Fibroblast of lung (primary cell): ENCODE data around the gene IL10RB. TPM values are rescaled to one million over a fixed set of nuclear protein-coding genes. Genes with fewer than 3 reads are reported as not detected.

Source experiments
- DNase-seq, 2 donors: peaks; one replicate each; pipeline versions ENCODE4 v3.0.0 to v3.0.0-alpha.2; 2010; ENCODE audit warnings: low read depth in 2 of 2
- H2AFZ ChIP-seq: 2 replicates; pipeline ENCODE4 v1.5.1; 2012; ENCODE audit warnings: low read length, control low read depth, inconsistent platforms
- H3K27ac ChIP-seq: 2 replicates; pipeline ENCODE4 v1.5.1; 2011; ENCODE audit warnings: low read length, control low read depth; ENCODE audit not compliant: insufficient read depth
- H3K27me3 ChIP-seq: 2 replicates; pipeline ENCODE4 v1.5.1; 2011; ENCODE audit warnings: mild to moderate bottlenecking, low read length; ENCODE audit not compliant: control insufficient read depth, insufficient read depth
- H3K36me3 ChIP-seq: 2 replicates; pipeline ENCODE4 v1.5.1; 2011; ENCODE audit warnings: low read length; ENCODE audit not compliant: control insufficient read depth, insufficient read depth
- H3K4me1 ChIP-seq: 2 replicates; pipeline ENCODE4 v1.5.1; 2011; ENCODE audit warnings: low read length; ENCODE audit not compliant: control insufficient read depth, insufficient read depth; ENCODE audit errors: extremely low read depth
- H3K4me2 ChIP-seq: 2 replicates; pipeline ENCODE4 v1.5.1; 2011; ENCODE audit warnings: low read length, control low read depth; ENCODE audit not compliant: insufficient read depth; ENCODE audit errors: extremely low read depth
- H3K4me3 ChIP-seq, 4 experiments: fragments of 200-600 bp in 1 of 4; sonication (generic) in 1 of 4; replicated peaks in 1 of 4; 2 replicates each; pipeline ENCODE4 v1.5.1; 2011 to 2016; ENCODE audit warnings: low read length in 4 of 4, low read depth in 3 of 4, mild to moderate bottlenecking in 3 of 4, control low read depth in 2 of 4, inconsistent platforms in 1 of 4, mixed read lengths in 1 of 4; ENCODE audit not compliant: insufficient read depth in 1 of 4; ENCODE audit errors: control extremely low read depth in 1 of 4
- H3K79me2 ChIP-seq: 2 replicates; pipeline ENCODE4 v1.5.1; 2012; ENCODE audit warnings: mild to moderate bottlenecking, low read length, inconsistent platforms; ENCODE audit not compliant: control insufficient read depth, insufficient read depth
- H3K9ac ChIP-seq: 2 replicates; pipeline ENCODE4 v1.5.1; 2011; ENCODE audit warnings: mild to moderate bottlenecking, low read length, control low read depth; ENCODE audit not compliant: insufficient read depth
- H3K9me3 ChIP-seq: 2 replicates; pipeline ENCODE4 v1.5.1; 2012; ENCODE audit warnings: low read depth, low read length; ENCODE audit not compliant: control insufficient read depth, insufficient read depth
- H4K20me1 ChIP-seq: 2 replicates; pipeline ENCODE4 v1.5.1; 2011; ENCODE audit warnings: low read length; ENCODE audit not compliant: control insufficient read depth, insufficient read depth; ENCODE audit errors: extremely low read depth
- CTCF ChIP-seq, 2 donors: IDR thresholded peaks in 1 of 2; conservative IDR thresholded peaks in 1 of 2; 1 replicate in 1 of 2; 2 replicates in 1 of 2; pipeline ENCODE4 v1.5.1; 2011 to 2012; ENCODE audit warnings: low read length in 2 of 2, control low read depth in 1 of 2, inconsistent platforms in 1 of 2, low read depth in 1 of 2, mild to moderate bottlenecking in 1 of 2
- EZH2 ChIP-seq: IDR thresholded peaks from 2 replicates; pipeline ENCODE4 v1.5.1; 2012; ENCODE audit warnings: low read length, control low read depth, mild to moderate bottlenecking; ENCODE audit errors: missing control alignments
- polyA plus RNA-seq, 2 donors: library from polyadenylated mRNA; depleted of rRNA in 1 of 2; stranded (reverse) in 1 of 2; unstranded in 1 of 2; fragments of >200 nt; gene quantifications; 2 replicates each; pipeline ENCODE4 v1.2.1, GENCODE V29; 2011 to 2012; ENCODE audit warnings: missing spikeins in 1 of 2
- total RNA-seq: library from RNA; depleted of rRNA; stranded (reverse); fragments of >200 nt; gene quantifications from 2 replicates; pipeline ENCODE4 v1.2.1, GENCODE V29; 2014

Gene IL10RB
- total and polyA plus RNA-seq, 2 donors (not counting 1 experiment from before 2014, with no cell fraction given): 56.2 to 64.1 TPM

GRCh38 chr21:33339918-33340317, 73.8 kb downstream of the IL10RB start:
- H2AFZ ChIP-seq: no peak overlapping the region
- DNase-seq: peak in 1 of 2 donors; percentile 17
- H3K9me3 ChIP-seq: no peaks in the 10 kb centered on the region
- TF ChIP-seq CTCF (conservative IDR thresholded peaks at IDR 0.05 in 1 of 2, IDR thresholded peaks at IDR 0.05 in 1 of 2; ENCODE audit: low read depth in 1 of 2, low read length in 2 of 2): no peak
- no peak for TF ChIP-seq EZH2
- no peak overlapping the region for H3K27ac ChIP-seq
- no peak overlapping the region for H3K4me3 ChIP-seq
- no peak overlapping the region for H3K4me2 ChIP-seq
- H3K79me2 ChIP-seq: no peaks in the 10 kb centered on the region
- no peaks in the 10 kb centered on the region for H4K20me1 ChIP-seq
- H3K36me3 ChIP-seq: no peaks in the 10 kb centered on the region
- no peaks in the 10 kb centered on the region for H3K4me1 ChIP-seq
- H3K27me3 ChIP-seq: no peaks in the 10 kb centered on the region
- no peak overlapping the region for H3K9ac ChIP-seq

- no peaks in the 10 kb centered on the region for H3K4me1 ChIP-seq
- DNase-seq: no peak
- no peaks in the 10 kb centered on the region for H3K79me2 ChIP-seq
- TF ChIP-seq CTCF (conservative IDR thresholded peaks at IDR 0.05 in 1 of 2, IDR thresholded peaks at IDR 0.05 in 1 of 2; ENCODE audit: low read depth in 1 of 2, low read length in 2 of 2) (no peak), EZH2 (no peak)
- H3K27ac ChIP-seq: no peak overlapping the region
- no peak overlapping the region for H2AFZ ChIP-seq
- H4K20me1 ChIP-seq: no peaks in the 10 kb centered on the region
- no peak overlapping the region for H3K9ac ChIP-seq
- no peak overlapping the region for H3K4me3 ChIP-seq
- no peaks in the 10 kb centered on the region for H3K36me3 ChIP-seq
- H3K9me3 ChIP-seq: no peaks in the 10 kb centered on the region
- H3K4me2 ChIP-seq: no peak overlapping the region
- no peaks in the 10 kb centered on the region for H3K27me3 ChIP-seq
Observed at GRCh38 chr21:33345751-33346238, 79.6 kb downstream of the IL10RB start.

Other genes with a start within 250 kb of the IL10RB start
- gene OLIG2, start 240.4 kb upstream of the IL10RB start, total RNA-seq: not detected in 2 replicates
- gene OLIG2, start 240.4 kb upstream of the IL10RB start, polyA plus RNA-seq: not detected in 2 replicates
- not detected in 2 replicates for gene OLIG1, start 196.2 kb upstream of the IL10RB start, total RNA-seq
- not detected in 2 replicates for gene OLIG1, start 196.2 kb upstream of the IL10RB start, polyA plus RNA-seq
- gene IFNAR2, start 36.4 kb upstream of the IL10RB start, total RNA-seq: 5.1 and 5.6 TPM in 2 replicates
- 20.2 and 24.3 TPM in 2 replicates for gene IFNAR2, start 36.4 kb upstream of the IL10RB start, polyA plus RNA-seq
- gene IFNAR1, start 58.6 kb downstream of the IL10RB start, total RNA-seq: 17.5 and 19.5 TPM in 2 replicates
- gene IFNAR1, start 58.6 kb downstream of the IL10RB start, polyA plus RNA-seq: 16.5 and 23.1 TPM in 2 replicates
- gene IFNGR2, start 137.0 kb downstream of the IL10RB start, total RNA-seq: 36.5 and 50.7 TPM in 2 replicates
- 57.6 and 67.3 TPM in 2 replicates for gene IFNGR2, start 137.0 kb downstream of the IL10RB start, polyA plus RNA-seq
- 24.4 and 28.4 TPM in 2 replicates for gene TMEM50B, start 213.6 kb downstream of the IL10RB start, total RNA-seq
- gene TMEM50B, start 213.6 kb downstream of the IL10RB start, polyA plus RNA-seq: 45.5 and 60.8 TPM in 2 replicates
- 2.1 and 2.3 TPM in 2 replicates for gene DNAJC28, start 225.3 kb downstream of the IL10RB start, total RNA-seq
- 1.7 and 2.1 TPM in 2 replicates for gene DNAJC28, start 225.3 kb downstream of the IL10RB start, polyA plus RNA-seq